GM23338 (cell line): ENCODE results near the gene CAST. TPM values are rescaled to one million over a fixed set of nuclear protein-coding genes. Genes with fewer than 3 reads are reported as not detected.

ENCODE experiments used
- ATAC-seq: fragments of 200-7000 bp; cut with Tn5 transposase; 3 replicates; pipeline ENCODE4 v1.9.1; 2020
- DNase-seq: peaks from one replicate; pipeline ENCODE4 v3.0.0-alpha.2; 2015; ENCODE audit warnings: low spot score
- H2AFZ ChIP-seq: fragments of 200-600 bp; sonication (generic); 2 replicates; pipeline ENCODE4 v1.8.0; 2016; ENCODE audit warnings: antibody characterized with exemption, mild to moderate bottlenecking, moderate library complexity
- H3F3A ChIP-seq: fragments of 200-600 bp; sonication (generic); replicated peaks from 2 replicates; pipeline ENCODE4 v1.8.0; 2017; ENCODE audit warnings: antibody characterized with exemption, mixed run types, low read depth
- H3K27ac ChIP-seq: fragments of 200-600 bp; sonication (generic); 2 replicates; pipeline ENCODE4 v1.6.1; 2016; ENCODE audit warnings: low read depth
- H3K27me3 ChIP-seq: fragments of 200-600 bp; sonication (generic); 2 replicates; pipeline ENCODE4 v1.8.0; 2016; ENCODE audit warnings: mild to moderate bottlenecking, mixed run types, moderate library complexity; ENCODE audit not compliant: insufficient read depth
- H3K36me3 ChIP-seq: fragments of 200-600 bp; sonication (generic); 2 replicates; pipeline ENCODE4 v1.8.0; 2016; ENCODE audit warnings: mild to moderate bottlenecking; ENCODE audit not compliant: insufficient read depth
- H3K4me1 ChIP-seq: fragments of 200-600 bp; sonication (generic); 2 replicates; pipeline ENCODE4 v1.8.0; 2016; ENCODE audit warnings: mild to moderate bottlenecking, moderate library complexity; ENCODE audit not compliant: insufficient read depth
- H3K4me2 ChIP-seq: fragments of 200-600 bp; sonication (generic); 2 replicates; pipeline ENCODE4 v1.7.1; 2017; ENCODE audit warnings: mixed run types
- H3K4me3 ChIP-seq: fragments of 200-600 bp; sonication (generic); 2 replicates; pipeline ENCODE4 v1.6.1; 2016; ENCODE audit warnings: mixed run types
- H3K79me2 ChIP-seq: fragments of 200-600 bp; sonication (generic); replicated peaks from 2 replicates; pipeline ENCODE4 v1.8.0; 2017; ENCODE audit warnings: mild to moderate bottlenecking; ENCODE audit not compliant: insufficient read depth
- H3K9me2 ChIP-seq: fragments of 200-600 bp; sonication (generic); 2 replicates; pipeline ENCODE4 v1.8.0; 2017; ENCODE audit not compliant: insufficient read depth
- H4K20me1 ChIP-seq: fragments of 200-600 bp; sonication (generic); replicated peaks from 2 replicates; pipeline ENCODE4 v1.8.0; 2017; ENCODE audit warnings: mild to moderate bottlenecking; ENCODE audit not compliant: insufficient read depth
- H3K27ac Mint-ChIP-seq: 2 replicates; pipeline ENCODE4 v1.8.0; 2020; ENCODE audit warnings: inconsistent platforms, mild to moderate bottlenecking, moderate library complexity, mixed read lengths
- H3K27me3 Mint-ChIP-seq: 3 replicates; pipeline ENCODE4 v1.8.0; 2022; ENCODE audit warnings: low read depth, mild to moderate bottlenecking, moderate library complexity, mixed read lengths, inconsistent platforms; ENCODE audit not compliant: insufficient read depth, poor library complexity
- H3K36me3 Mint-ChIP-seq: 3 replicates; pipeline ENCODE4 v1.8.0; 2021; ENCODE audit warnings: low read depth, mild to moderate bottlenecking, inconsistent platforms, moderate library complexity, mixed read lengths
- H3K4me1 Mint-ChIP-seq: 3 replicates; pipeline ENCODE4 v1.8.0; 2020; ENCODE audit warnings: mild to moderate bottlenecking, inconsistent platforms, mixed read lengths
- H3K4me3 Mint-ChIP-seq: 3 replicates; pipeline ENCODE4 v1.8.0; 2021; ENCODE audit warnings: moderate library complexity, mild to moderate bottlenecking, inconsistent platforms, mixed read lengths
- H3K9me3 Mint-ChIP-seq: 3 replicates; pipeline ENCODE4 v1.8.0; 2020; ENCODE audit warnings: moderate library complexity, mild to moderate bottlenecking, inconsistent platforms, mixed read lengths
- CREB1 ChIP-seq: fragments of 250-450 bp; sonication (Bioruptor Pico); IDR thresholded peaks from 2 replicates; pipeline ENCODE4 v1.5.0; 2020; ENCODE audit warnings: low read depth, mild to moderate bottlenecking, moderate library complexity
- ETS1 ChIP-seq: IDR thresholded peaks from 2 replicates; pipeline ENCODE4 v1.6.1; 2016; ENCODE audit warnings: antibody characterized with exemption
- EZH2phosphoT487 ChIP-seq: fragments of 200-600 bp; sonication (generic); IDR thresholded peaks from one replicate; pipeline ENCODE4 v1.8.1; 2018; ENCODE audit warnings: antibody characterized with exemption; ENCODE audit not compliant: unreplicated experiment
- NANOG ChIP-seq: IDR thresholded peaks from 2 replicates; pipeline ENCODE4 v1.6.1; 2016; ENCODE audit warnings: antibody characterized with exemption, borderline replicate concordance
- ZNF114 ChIP-seq: fragments of 250-450 bp; sonication (Bioruptor Pico); IDR thresholded peaks from 2 replicates; pipeline ENCODE4 v1.5.0; 2020; ENCODE audit warnings: mild to moderate bottlenecking, moderate library complexity
- ZNF462 ChIP-seq: fragments of 250-450 bp; sonication (Bioruptor Pico); IDR thresholded peaks from 2 replicates; pipeline ENCODE4 v1.5.0; 2020; ENCODE audit warnings: mild to moderate bottlenecking, moderate library complexity
- polyA plus RNA-seq: library from polyadenylated mRNA; unstranded; fragments of >200 nt; fragmentation: Nextera tagmentation; extraction: Ambion mirVana; gene quantifications from 2 replicates; pipeline ENCODE4 v1.2.1, GENCODE V29; 2016
- total RNA-seq: library from RNA; depleted of rRNA; stranded (reverse); fragments of >200 nt; shearing (Covaris generic); gene quantifications from 2 replicates; pipeline ENCODE4 v1.2.3, GENCODE V29; 2014
- TF ChIP-seq, protein P1 (sequence below), 2 experiments: fragments of 200-600 bp in 1 of 2; sonication (generic) in 1 of 2; conservative IDR thresholded peaks; 2 replicates each; pipeline versions ENCODE4 v1.5.1 to v1.6.1; 2016 to 2017; ENCODE audit warnings: antibody characterized with exemption in 2 of 2, low read depth in 2 of 2, mild to moderate bottlenecking in 2 of 2, moderate library complexity in 1 of 2

Gene CAST
- total and polyA plus RNA-seq, 2 experiments from 2014 or later: 37.9 to 57.7 TPM

- peak; percentile 73 for DNase-seq
- H3F3A ChIP-seq: no peaks in the 10 kb centered on the region
- Mint-ChIP-seq H3K4me1 (peaks cover 17% of the 10 kb centered on the region), H3K36me3 (no peaks in the 10 kb centered on the region), H3K27ac (no peak overlapping the region), H3K9me3 (no peaks in the 10 kb centered on the region), H3K4me3 (no peak overlapping the region), H3K27me3 (peaks cover 2% of the 10 kb centered on the region)
- no peak overlapping the region; the same call in 1 of the 2 replicates for H3K4me2 ChIP-seq
- no peaks in the 10 kb centered on the region for H3K36me3 ChIP-seq
- no peaks in the 10 kb centered on the region for H3K79me2 ChIP-seq
- no peaks in the 10 kb centered on the region for H3K9me2 ChIP-seq
- no peak overlapping the region for H2AFZ ChIP-seq
- H3K4me1 ChIP-seq: peaks cover 3% of the 10 kb centered on the region; the same call in 1 of the 2 replicates
- no peaks in the 10 kb centered on the region for H3K27me3 ChIP-seq
- peak; percentile 89 for ATAC-seq
- H3K27ac ChIP-seq: no peak overlapping the region
- no peaks in the 10 kb centered on the region for H4K20me1 ChIP-seq
- TF ChIP-seq ETS1 (no peak), ZNF114 (CRISPR knock-in tag) (0 out of 2 replicates have a peak, but pooled peaks have one; percentile 27), EZH2phosphoT487 (no peak), CREB1 (0 out of 2 replicates have a peak, but pooled peaks have one; percentile 23), NANOG (no peak), ZNF462 (CRISPR knock-in tag) (peak; percentile 90)
- TF ChIP-seq, protein P1, sequence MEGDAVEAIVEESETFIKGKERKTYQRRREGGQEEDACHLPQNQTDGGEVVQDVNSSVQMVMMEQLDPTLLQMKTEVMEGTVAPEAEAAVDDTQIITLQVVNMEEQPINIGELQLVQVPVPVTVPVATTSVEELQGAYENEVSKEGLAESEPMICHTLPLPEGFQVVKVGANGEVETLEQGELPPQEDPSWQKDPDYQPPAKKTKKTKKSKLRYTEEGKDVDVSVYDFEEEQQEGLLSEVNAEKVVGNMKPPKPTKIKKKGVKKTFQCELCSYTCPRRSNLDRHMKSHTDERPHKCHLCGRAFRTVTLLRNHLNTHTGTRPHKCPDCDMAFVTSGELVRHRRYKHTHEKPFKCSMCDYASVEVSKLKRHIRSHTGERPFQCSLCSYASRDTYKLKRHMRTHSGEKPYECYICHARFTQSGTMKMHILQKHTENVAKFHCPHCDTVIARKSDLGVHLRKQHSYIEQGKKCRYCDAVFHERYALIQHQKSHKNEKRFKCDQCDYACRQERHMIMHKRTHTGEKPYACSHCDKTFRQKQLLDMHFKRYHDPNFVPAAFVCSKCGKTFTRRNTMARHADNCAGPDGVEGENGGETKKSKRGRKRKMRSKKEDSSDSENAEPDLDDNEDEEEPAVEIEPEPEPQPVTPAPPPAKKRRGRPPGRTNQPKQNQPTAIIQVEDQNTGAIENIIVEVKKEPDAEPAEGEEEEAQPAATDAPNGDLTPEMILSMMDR (conservative IDR thresholded peaks at IDR 0.05; ENCODE audit: low read depth in 2 of 2): peak; percentile 58 to 69
- H3K4me3 ChIP-seq: no peak overlapping the region
Measured at GRCh38 chr5:96651948-96652753, 10.0 kb upstream of the CAST start.
